ENCODE results near the gene CPEB3. TPM values are rescaled to one million over a fixed set of nuclear protein-coding genes. Genes with fewer than 3 reads are reported as not detected.
A peak's percentile ranks its signal among the peaks of the same experiment; 100 is the strongest.

CPEB3 gene
- total RNA-seq, 1 experiment from 2014 or later = 1.0 TPM

DNA sequence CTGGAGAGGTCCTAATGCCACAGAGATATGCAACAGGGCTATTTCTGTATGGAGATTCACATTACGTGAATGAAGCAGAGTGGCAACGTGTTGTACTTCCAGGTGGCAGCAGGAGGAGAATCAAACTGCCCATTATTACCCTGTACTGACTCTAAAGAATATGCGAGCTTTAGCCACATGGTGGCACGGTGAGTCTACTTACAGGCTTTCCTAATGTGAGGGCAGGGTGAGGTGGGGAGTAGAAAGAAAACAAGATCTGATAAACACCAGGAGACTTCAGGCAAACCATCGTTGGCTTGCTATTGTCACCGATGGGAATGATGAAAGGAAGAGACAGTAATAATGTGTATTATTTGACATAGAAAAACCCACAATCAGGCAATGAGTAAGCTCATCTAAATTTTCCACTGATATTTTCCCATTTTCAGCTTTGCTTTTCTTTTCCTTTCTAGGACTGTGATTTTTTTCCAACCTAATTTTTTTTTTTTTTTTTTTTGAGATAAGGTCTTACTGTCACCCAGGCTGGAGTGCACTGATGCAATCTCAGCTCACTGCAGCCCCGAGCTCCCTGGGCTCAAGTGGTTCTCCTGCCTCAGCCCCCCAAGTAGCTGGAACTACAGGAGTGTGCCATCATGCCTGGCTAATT lies 203.0 kb downstream of the CPEB3 start:
- Histone ChIP-seq H3K14ac (ENCODE audit: insufficient read depth, low read length) (no peak overlapping the region), H3K79me2 (ENCODE audit: insufficient read depth, low read length) (no peaks in the 10 kb centered on the region), H3K9me3 (ENCODE audit: control insufficient read depth, low read depth, low read length) (no peaks in the 10 kb centered on the region), H3K23me2 (ENCODE audit: insufficient read length, low read depth, low read length, poor library complexity, severe bottlenecking) (no peaks in the 10 kb centered on the region), H2BK20ac (ENCODE audit: low read depth, low read length, poor library complexity, severe bottlenecking) (no peak overlapping the region), H3K79me1 (ENCODE audit: insufficient read depth, low read depth, low read length, poor library complexity, severe bottlenecking) (no peaks in the 10 kb centered on the region), H3K18ac (ENCODE audit: insufficient read length, low read depth, low read length) (no peak overlapping the region), H4K91ac (ENCODE audit: insufficient read length, low read depth, low read length) (no peak overlapping the region), H4K20me1 (ENCODE audit: control insufficient read depth, insufficient read depth, insufficient read length) (no peaks in the 10 kb centered on the region), H4K5ac (ENCODE audit: insufficient read length, low read depth, low read length) (no peak overlapping the region), H3K23ac (ENCODE audit: insufficient read length, low read depth, low read length) (no peak overlapping the region), H3K56ac (ENCODE audit: insufficient read length, low read depth, low read length) (no peak overlapping the region), H3K27ac (ENCODE audit: insufficient read length, low read depth, low read length) (no peak overlapping the region), H2AFZ (ENCODE audit: low read length) (no peak overlapping the region), H3K4me2 (ENCODE audit: insufficient read depth, insufficient read length, low read length) (no peak overlapping the region), H3T11ph (ENCODE audit: low read length) (no peak overlapping the region), H3K4me1 (ENCODE audit: insufficient read depth, low read length) (peaks cover 4% of the 10 kb centered on the region; the same call in 1 of the 2 replicates), H2BK5ac (ENCODE audit: insufficient read length, low read length) (no peak overlapping the region), H3K4ac (ENCODE audit: low read depth, low read length) (no peak overlapping the region), H3K9ac (ENCODE audit: extremely low read depth, insufficient read length, low read length) (no peak overlapping the region), H2BK120ac (ENCODE audit: low read depth, low read length, poor library complexity, severe bottlenecking) (no peak overlapping the region), H3K27me3 (ENCODE audit: insufficient read depth, low read length) (no peaks in the 10 kb centered on the region), H2BK15ac (ENCODE audit: low read depth, low read length) (no peak overlapping the region), H2BK12ac (ENCODE audit: insufficient read length, low read depth, low read length) (no peak overlapping the region), H4K8ac (replicated peaks; ENCODE audit: insufficient read length, low read depth, low read length) (no peak overlapping the region), H2AK5ac (ENCODE audit: insufficient read length, low read length) (no peak overlapping the region)
- Mint-ChIP-seq H3K36me3 (ENCODE audit: insufficient read depth in 1 of 3, low read depth in 3 of 3) (no peaks in the 10 kb centered on the region), H3K9me3 (no peaks in the 10 kb centered on the region), H3K4me1 (peaks cover 19% of the 10 kb centered on the region in 2 experiments), H3K27me3 (ENCODE audit: low read depth) (no peaks in the 10 kb centered on the region), H3K4me3 (peak overlapping the region in 1 of 2 experiments; percentile 13; a peak in 1 of 5 replicates), H3K27ac (peak overlapping the region; percentile 27 to 46 (median 41); a peak in 2 of 7 replicates)
- TF ChIP-seq, protein P1, sequence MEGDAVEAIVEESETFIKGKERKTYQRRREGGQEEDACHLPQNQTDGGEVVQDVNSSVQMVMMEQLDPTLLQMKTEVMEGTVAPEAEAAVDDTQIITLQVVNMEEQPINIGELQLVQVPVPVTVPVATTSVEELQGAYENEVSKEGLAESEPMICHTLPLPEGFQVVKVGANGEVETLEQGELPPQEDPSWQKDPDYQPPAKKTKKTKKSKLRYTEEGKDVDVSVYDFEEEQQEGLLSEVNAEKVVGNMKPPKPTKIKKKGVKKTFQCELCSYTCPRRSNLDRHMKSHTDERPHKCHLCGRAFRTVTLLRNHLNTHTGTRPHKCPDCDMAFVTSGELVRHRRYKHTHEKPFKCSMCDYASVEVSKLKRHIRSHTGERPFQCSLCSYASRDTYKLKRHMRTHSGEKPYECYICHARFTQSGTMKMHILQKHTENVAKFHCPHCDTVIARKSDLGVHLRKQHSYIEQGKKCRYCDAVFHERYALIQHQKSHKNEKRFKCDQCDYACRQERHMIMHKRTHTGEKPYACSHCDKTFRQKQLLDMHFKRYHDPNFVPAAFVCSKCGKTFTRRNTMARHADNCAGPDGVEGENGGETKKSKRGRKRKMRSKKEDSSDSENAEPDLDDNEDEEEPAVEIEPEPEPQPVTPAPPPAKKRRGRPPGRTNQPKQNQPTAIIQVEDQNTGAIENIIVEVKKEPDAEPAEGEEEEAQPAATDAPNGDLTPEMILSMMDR (conservative IDR thresholded peaks at IDR 0.05) = peak; percentile 86
- no CpG with 5 or more reads among the region's 7 CpGs for WGBS (ENCODE audit: extremely low coverage, insufficient read length, low lambda C conversion rate)
- DNase-seq = peak; percentile 77
